ENCODE measurements around the gene FAM156A.

Gene FAM156A

GRCh38 chrX:53001958-53002357 is 43.6 kb upstream of the FAM156A start:
- TF ChIP-seq EGR1 (IDR thresholded peaks at IDR 0.05): no peak
- no peak for TF ChIP-seq EP300 (IDR thresholded peaks at IDR 0.05; ENCODE audit: borderline replicate concordance)
- no peak for TF ChIP-seq REST (IDR thresholded peaks at IDR 0.05; ENCODE audit: low read depth)
- no peak for TF ChIP-seq TEAD4 (IDR thresholded peaks at IDR 0.05)
- no peak for TF ChIP-seq TAF1 (IDR thresholded peaks at IDR 0.05; ENCODE audit: low read depth)
- no peak for TF ChIP-seq CREB1 (IDR thresholded peaks at IDR 0.05; ENCODE audit: low read depth)
- no peak for TF ChIP-seq NFIC (IDR thresholded peaks at IDR 0.05)
- no peak for TF ChIP-seq RAD21 (IDR thresholded peaks at IDR 0.05; ENCODE audit: low read depth)
- no peak for TF ChIP-seq FOXM1 (IDR thresholded peaks at IDR 0.05; ENCODE audit: borderline replicate concordance, low read depth)

- TF ChIP-seq MAX (IDR thresholded peaks at IDR 0.05) (no peak), USF1 (IDR thresholded peaks at IDR 0.05) (no peak), TCF12 (IDR thresholded peaks at IDR 0.05; ENCODE audit: low read depth) (no peak)
These were observed 42.3 kb upstream of the FAM156A start for GRCh38 chrX:53000447-53001135.

- no peak for TF ChIP-seq RAD21 (IDR thresholded peaks at IDR 0.05; ENCODE audit: low read depth)
- TF ChIP-seq REST (IDR thresholded peaks at IDR 0.05; ENCODE audit: low read depth): no peak
- no peak for TF ChIP-seq MAX (IDR thresholded peaks at IDR 0.05)
- TF ChIP-seq EP300 (IDR thresholded peaks at IDR 0.05; ENCODE audit: borderline replicate concordance): no peak
- TF ChIP-seq EGR1 (IDR thresholded peaks at IDR 0.05): no peak
- TF ChIP-seq FOXM1 (IDR thresholded peaks at IDR 0.05; ENCODE audit: borderline replicate concordance, low read depth): no peak
- TF ChIP-seq TEAD4 (IDR thresholded peaks at IDR 0.05): no peak
- no peak for TF ChIP-seq CEBPB (IDR thresholded peaks at IDR 0.05)
- TF ChIP-seq YY1 (IDR thresholded peaks at IDR 0.05; ENCODE audit: low read depth): no peak
- no peak for TF ChIP-seq USF1 (IDR thresholded peaks at IDR 0.05)
These were observed 37.6 kb upstream of the FAM156A start for GRCh38 chrX:52995987-52996331.

GRCh38 chrX:52995135-52995986 is 37.0 kb upstream of the FAM156A start:
- TF ChIP-seq RAD21 (IDR thresholded peaks at IDR 0.05; ENCODE audit: low read depth) (peak; percentile 26; the same call in 1 of the 2 replicates), EP300 (IDR thresholded peaks at IDR 0.05; ENCODE audit: borderline replicate concordance) (0 out of 2 replicates have a peak, but pooled peaks have one; percentile 33), YY1 (IDR thresholded peaks at IDR 0.05; ENCODE audit: low read depth) (no peak), TAF1 (IDR thresholded peaks at IDR 0.05; ENCODE audit: low read depth) (peak; percentile 25; the same call in 1 of the 2 replicates)

- TF ChIP-seq TEAD4 (IDR thresholded peaks at IDR 0.05): no peak
- no peak for TF ChIP-seq YY1 (IDR thresholded peaks at IDR 0.05; ENCODE audit: low read depth)
- no peak for TF ChIP-seq ZBTB7A (IDR thresholded peaks at IDR 0.05; ENCODE audit: low read depth)
These were observed 32.5 kb upstream of the FAM156A start for GRCh38 chrX:52990848-52991247.

- peak; percentile 55 for TF ChIP-seq RAD21 (IDR thresholded peaks at IDR 0.05; ENCODE audit: low read depth)
These were observed 31.8 kb upstream of the FAM156A start for GRCh38 chrX:52990011-52990631.

Measured in Ishikawa (cell line).